ENCODE measurements around the gene CDIPT.

Gene CDIPT

DNA sequence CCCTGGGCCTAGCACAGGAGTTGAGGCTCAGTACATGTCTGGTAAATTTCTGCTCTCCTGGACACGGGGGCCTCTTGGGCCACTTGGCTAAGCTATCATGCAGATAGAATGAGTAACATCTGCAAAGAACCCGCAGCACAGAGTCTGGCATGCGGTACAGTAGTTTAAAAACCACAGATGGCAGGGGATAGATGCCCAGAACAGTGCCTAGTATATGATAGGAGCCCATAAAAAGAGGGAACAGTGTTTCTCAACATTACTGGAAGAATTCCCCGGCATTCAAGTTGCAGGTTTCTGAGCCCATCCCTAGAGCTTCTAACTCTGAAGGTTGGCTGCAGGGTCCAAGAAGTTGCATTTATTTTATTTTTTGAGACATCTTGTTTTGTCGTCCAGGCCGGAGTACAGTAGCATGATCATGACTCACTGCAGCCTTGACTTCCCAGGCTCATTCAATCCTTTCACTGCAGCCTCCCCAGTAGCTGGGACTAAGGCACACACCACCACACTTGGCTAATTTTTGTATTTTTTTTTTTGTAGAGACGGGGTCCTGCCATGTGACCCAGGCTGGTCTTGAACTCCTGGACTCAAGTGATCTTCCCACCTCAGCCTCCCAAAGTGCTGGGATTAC lies 5.8 kb downstream of the CDIPT start:
- TF ChIP-seq, protein P1, sequence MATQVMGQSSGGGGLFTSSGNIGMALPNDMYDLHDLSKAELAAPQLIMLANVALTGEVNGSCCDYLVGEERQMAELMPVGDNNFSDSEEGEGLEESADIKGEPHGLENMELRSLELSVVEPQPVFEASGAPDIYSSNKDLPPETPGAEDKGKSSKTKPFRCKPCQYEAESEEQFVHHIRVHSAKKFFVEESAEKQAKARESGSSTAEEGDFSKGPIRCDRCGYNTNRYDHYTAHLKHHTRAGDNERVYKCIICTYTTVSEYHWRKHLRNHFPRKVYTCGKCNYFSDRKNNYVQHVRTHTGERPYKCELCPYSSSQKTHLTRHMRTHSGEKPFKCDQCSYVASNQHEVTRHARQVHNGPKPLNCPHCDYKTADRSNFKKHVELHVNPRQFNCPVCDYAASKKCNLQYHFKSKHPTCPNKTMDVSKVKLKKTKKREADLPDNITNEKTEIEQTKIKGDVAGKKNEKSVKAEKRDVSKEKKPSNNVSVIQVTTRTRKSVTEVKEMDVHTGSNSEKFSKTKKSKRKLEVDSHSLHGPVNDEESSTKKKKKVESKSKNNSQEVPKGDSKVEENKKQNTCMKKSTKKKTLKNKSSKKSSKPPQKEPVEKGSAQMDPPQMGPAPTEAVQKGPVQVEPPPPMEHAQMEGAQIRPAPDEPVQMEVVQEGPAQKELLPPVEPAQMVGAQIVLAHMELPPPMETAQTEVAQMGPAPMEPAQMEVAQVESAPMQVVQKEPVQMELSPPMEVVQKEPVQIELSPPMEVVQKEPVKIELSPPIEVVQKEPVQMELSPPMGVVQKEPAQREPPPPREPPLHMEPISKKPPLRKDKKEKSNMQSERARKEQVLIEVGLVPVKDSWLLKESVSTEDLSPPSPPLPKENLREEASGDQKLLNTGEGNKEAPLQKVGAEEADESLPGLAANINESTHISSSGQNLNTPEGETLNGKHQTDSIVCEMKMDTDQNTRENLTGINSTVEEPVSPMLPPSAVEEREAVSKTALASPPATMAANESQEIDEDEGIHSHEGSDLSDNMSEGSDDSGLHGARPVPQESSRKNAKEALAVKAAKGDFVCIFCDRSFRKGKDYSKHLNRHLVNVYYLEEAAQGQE (IDR thresholded peaks at IDR 0.05; ENCODE audit: low read depth), result no peak
- no peak for TF ChIP-seq FOXM1 (IDR thresholded peaks at IDR 0.05; ENCODE audit: borderline replicate concordance, low read depth)
- TF ChIP-seq CEBPB (IDR thresholded peaks at IDR 0.05), result no peak
- TF ChIP-seq USF1 (IDR thresholded peaks at IDR 0.05), result no peak
- TF ChIP-seq, protein P2, sequence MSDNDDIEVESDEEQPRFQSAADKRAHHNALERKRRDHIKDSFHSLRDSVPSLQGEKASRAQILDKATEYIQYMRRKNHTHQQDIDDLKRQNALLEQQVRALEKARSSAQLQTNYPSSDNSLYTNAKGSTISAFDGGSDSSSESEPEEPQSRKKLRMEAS (IDR thresholded peaks at IDR 0.05), result no peak
- TF ChIP-seq YY1 (IDR thresholded peaks at IDR 0.05; ENCODE audit: low read depth), result no peak
- no peak for TF ChIP-seq NFIC (IDR thresholded peaks at IDR 0.05)
- TF ChIP-seq TCF12 (IDR thresholded peaks at IDR 0.05; ENCODE audit: low read depth), result no peak
- TF ChIP-seq ZBTB7A (IDR thresholded peaks at IDR 0.05; ENCODE audit: low read depth), result no peak
- TF ChIP-seq EGR1 (IDR thresholded peaks at IDR 0.05), result no peak

- no peak for TF ChIP-seq NFIC (IDR thresholded peaks at IDR 0.05)
- no peak for TF ChIP-seq EP300 (IDR thresholded peaks at IDR 0.05; ENCODE audit: borderline replicate concordance)
- TF ChIP-seq USF1 (IDR thresholded peaks at IDR 0.05), result no peak
- no peak for TF ChIP-seq TCF12 (IDR thresholded peaks at IDR 0.05; ENCODE audit: low read depth)
- no peak for TF ChIP-seq TEAD4 (IDR thresholded peaks at IDR 0.05)
- TF ChIP-seq, protein P1 (IDR thresholded peaks at IDR 0.05; ENCODE audit: low read depth), result no peak
- no peak for TF ChIP-seq FOXM1 (IDR thresholded peaks at IDR 0.05; ENCODE audit: borderline replicate concordance, low read depth)
- no peak for TF ChIP-seq RAD21 (IDR thresholded peaks at IDR 0.05; ENCODE audit: low read depth)
- TF ChIP-seq, protein P2 (IDR thresholded peaks at IDR 0.05), result no peak
- TF ChIP-seq EGR1 (IDR thresholded peaks at IDR 0.05), result no peak
- no peak for TF ChIP-seq ZBTB7A (IDR thresholded peaks at IDR 0.05; ENCODE audit: low read depth)
- TF ChIP-seq CEBPB (IDR thresholded peaks at IDR 0.05), result no peak
- no peak for TF ChIP-seq CREB1 (IDR thresholded peaks at IDR 0.05; ENCODE audit: low read depth)
- TF ChIP-seq TAF1 (IDR thresholded peaks at IDR 0.05; ENCODE audit: low read depth), result no peak
- TF ChIP-seq YY1 (IDR thresholded peaks at IDR 0.05; ENCODE audit: low read depth), result no peak
These were observed 8.4 kb downstream of the CDIPT start for GRCh38 chr16:29854520-29855100.

DNA sequence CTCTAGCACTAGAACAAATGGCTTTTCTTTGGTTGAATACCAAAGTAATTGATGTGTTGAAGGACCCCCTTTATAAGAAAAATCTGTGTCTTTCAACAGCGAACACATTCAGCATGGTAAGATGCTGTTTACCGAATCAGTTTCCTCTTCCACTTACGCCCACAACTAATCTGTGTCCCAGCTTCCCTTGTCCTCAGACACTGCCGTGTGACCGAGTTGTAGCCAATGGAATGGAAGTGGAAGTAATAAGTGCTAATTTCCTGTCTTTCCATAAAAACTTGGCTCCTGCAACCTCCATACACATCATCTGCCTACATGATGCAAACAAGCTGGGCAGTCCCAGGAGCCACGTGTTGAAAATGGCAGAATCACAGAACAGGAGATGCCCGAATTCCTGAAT lies 10.4 kb downstream of the CDIPT start:
- TF ChIP-seq USF1 (IDR thresholded peaks at IDR 0.05), result peak; percentile 45; the same call in 1 of the 2 replicates
- TF ChIP-seq TEAD4 (IDR thresholded peaks at IDR 0.05), result no peak

DNA sequence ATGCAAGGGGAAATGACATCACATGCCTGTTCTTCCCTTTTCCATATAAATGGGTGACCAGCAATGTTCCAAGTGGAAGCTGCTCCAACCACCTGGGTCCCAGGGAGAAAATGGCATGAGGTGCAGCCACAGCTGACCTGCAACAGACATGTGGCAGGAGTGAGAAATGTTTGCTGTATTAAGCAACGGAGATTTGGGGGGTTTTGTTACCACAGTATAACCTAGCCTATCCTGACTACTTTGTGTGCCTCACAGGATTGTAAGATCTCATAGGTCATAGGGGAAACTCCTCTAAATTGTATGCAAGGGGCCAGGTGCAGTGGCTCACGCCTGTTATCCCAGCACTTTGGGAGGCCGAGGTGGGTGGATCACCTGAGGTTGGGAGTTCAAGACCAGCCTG lies 12.0 kb downstream of the CDIPT start:
- TF ChIP-seq NFIC (IDR thresholded peaks at IDR 0.05) (no peak), EP300 (IDR thresholded peaks at IDR 0.05; ENCODE audit: borderline replicate concordance) (no peak), USF1 (IDR thresholded peaks at IDR 0.05) (no peak), RAD21 (IDR thresholded peaks at IDR 0.05; ENCODE audit: low read depth) (no peak), TEAD4 (IDR thresholded peaks at IDR 0.05) (no peak)

GRCh38 chr16:29849505-29849904 lies 13.5 kb downstream of the CDIPT start:
- TF ChIP-seq TEAD4 (IDR thresholded peaks at IDR 0.05) (peak; percentile 37; the same call in 1 of the 2 replicates), USF1 (IDR thresholded peaks at IDR 0.05) (no peak)

Data from Ishikawa (cell line).